Activated T-helper 9 cell treated with anti-CD3 and anti-CD28 coated beads, Interleukin-2, amount 50 U/mL, for 16 hours (primary cell): Measurements from ENCODE around the gene SLC25A6.
"Not testable (repeated sequence)": the region's sequence is repeated elsewhere in the genome, so short reads cannot be mapped to it uniquely, and the experiment has no call there.

Source experiments
- DNase-seq: peaks from one replicate; pipeline ENCODE4 v3.0.0-alpha.2; 2020; ENCODE audit warnings: low read depth

The SLC25A6 gene

DNA sequence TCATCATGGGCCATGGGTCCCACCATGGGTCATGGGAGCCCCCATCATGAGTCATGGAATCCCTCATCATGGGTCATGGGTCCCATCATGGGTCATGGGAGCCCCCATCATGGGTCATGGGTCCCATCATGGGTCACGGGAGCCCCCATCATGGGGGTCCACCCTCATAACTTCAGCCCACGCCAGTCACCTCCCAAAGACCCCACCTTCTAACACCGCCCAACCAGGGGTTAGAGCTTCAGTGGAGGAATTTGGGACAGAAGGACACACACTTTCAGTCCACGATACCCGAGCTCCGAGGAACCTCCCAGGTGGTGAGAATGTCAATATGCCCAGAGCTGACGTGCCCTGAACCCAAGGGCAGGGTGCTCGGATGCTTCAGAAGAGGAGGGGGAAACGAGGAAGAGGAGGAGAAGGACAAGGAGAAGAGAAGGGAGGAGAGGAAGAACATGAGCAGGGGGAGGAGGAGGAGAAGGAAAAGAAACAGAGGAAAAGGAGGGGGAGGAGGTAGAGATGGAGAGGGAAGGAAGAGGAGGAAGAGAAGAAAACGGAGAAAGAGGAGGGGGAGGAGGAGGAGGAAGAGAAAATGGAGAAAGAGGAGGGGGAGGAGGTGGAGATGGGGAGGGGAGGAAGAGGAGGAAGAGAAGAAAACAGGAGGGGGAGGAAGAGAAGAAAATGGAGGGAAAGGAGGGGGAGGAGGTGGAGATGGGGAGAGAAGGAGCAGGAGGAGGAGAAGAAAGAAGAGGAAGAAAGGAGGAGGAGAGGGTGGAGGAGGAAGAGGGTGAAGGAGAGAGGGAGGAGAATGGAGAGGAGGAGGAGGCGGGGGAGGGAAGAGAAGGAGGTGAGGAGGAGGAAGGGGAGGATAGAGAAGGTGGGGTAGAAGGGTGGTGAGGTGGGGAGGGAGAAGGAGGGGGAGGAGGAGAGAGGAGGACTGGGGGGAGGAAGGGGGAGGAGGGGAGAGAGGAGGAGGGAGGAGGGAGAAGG lies 37.6 kb downstream of the SLC25A6 start:
- no peak for DNase-seq

DNA sequence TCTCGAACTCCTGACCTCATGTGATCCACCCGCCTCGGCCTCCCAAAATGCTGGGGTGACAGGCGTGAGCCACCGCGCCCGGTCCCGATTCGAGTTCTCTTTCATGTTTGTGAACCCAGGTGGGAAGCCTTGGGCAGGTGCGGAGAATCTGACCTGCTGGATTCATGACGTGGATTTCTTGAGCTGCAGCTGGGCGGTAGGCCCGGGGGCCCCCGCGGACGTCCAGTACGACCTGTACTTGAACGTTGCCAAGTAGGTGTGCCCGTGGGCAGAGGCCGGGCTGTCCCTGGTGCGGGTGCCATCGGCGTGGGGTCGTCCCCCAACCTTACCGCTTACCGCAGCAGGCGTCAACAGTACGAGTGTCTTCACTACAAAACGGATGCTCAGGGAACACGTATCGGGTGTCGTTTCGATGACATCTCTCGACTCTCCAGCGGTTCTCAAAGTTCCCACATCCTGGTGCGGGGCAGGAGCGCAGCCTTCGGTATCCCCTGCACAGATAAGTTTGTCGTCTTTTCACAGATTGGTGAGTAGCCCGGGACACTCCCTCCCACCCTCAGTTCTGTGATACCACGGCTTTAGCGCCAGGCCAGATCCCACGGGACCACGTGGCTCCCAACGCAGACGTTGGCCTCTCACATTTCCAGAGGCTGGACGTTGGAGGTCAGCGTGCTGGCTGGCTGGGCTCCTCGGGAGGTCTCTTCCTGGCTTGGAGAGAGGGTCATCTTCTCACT lies 39.8 kb downstream of the SLC25A6 start:
- no peak for DNase-seq

DNA sequence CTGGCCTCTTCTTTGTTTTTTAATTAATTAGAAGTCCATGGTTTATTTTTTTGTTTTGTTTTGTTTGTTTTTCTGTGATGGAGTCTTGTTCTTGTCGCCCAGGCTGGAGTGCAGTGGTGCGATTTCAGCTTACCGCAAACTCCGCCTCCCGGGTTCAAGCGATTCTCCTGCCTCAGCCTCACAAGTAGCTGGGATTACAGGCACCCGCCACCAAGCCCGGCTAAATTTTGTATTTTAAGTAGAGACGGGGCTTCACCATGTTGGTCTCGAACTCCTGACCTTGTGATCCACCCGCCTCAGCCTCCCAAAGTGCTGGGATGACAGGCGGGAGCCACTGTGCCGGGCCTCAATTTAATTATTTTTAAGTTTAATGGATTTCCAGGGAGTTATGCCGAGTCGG lies 42.3 kb downstream of the SLC25A6 start:
- DNase-seq, result not testable (repeated sequence)

DNA sequence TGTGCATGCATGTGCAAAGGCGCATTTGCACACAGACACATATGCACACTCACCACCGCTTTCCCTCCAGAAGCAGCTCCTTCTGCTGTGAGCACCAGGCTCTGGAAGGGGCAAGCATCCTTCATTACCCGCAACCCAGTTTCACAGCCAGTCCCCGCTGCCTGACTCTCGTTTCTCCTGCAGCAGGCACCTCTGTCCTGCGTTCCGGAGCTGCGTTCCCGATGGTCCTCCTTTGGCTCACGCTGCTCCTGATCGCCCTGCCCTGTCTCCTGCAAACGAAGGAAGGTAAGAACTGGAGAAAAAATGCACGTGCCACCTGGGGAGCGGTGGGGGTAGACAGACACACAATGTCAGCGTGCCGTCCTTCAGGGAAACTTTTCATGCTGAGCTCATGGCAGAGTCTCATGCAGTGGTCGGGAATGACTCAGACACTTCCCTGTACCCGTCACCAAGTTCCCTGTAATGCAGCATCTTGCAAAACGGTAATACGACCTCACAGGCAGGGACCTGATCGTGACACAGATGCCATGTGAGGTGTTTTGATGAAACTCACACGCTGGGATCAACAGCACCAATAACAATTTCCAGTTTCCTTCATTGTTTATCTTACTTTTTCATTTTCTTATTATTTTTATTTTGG lies 50.2 kb downstream of the SLC25A6 start:
- DNase-seq, result no peak

DNA sequence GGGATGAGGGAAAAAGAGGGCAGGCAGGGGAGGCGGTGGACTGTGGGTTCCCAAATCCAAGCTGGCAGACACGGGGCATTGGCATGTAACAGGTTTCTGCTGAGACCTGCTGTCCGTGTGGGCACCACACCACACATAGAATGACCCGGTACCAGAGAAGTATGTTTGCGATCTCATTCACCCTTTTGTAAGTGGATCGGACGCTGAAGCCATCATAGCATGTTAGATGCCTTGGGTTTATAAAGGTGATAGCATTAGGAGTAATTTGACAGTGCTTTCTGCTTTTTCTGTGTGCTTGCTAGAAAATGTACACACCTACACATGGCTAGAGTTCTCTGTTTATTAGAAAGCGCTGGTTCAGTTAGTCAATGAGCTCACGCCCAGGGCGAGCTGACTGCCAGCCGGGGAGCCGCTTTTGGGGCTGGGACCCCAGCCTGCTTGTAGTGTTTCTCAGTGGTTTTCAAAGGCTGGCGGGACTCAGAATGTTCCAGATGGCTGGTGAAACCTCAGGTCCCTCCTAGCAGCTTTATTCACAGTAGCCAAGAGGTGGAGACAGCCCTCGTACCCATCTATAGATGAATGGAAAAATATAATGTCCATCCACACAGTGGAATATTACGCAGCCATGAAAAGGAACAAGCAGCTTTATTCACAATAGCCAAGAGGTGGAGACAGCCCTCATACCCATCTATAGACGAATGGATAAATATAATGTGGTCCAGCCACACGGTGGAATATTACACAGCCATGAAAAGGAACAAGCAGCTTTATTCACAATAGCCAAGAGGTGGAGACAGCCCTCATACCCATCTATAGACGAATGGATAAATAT lies 54.7 kb downstream of the SLC25A6 start:
- no peak for DNase-seq

GRCh38 chrX:1336331-1336943 lies 55.5 kb downstream of the SLC25A6 start, which contains the start of gene IL3RA:
IL3RA (plus strand) TSS chrX:1336785; CDS start chrX:1341766, 4,981 bp downstream.
- no peak for DNase-seq
